SK-N-SH (cell line): ENCODE data around the gene MYMX. TPM values are rescaled to one million over a fixed set of nuclear protein-coding genes. Genes with fewer than 3 reads are reported as not detected.

Experiments used
- EZH2phosphoT487 ChIP-seq: fragments of 200-600 bp; sonication (generic); IDR thresholded peaks from 2 replicates; pipeline ENCODE4 v1.6.1; 2017; ENCODE audit warnings: low read depth, mixed run types, mild to moderate bottlenecking, antibody characterized with exemption, moderate library complexity, borderline replicate concordance
- FOSL2 ChIP-seq: IDR thresholded peaks from 2 replicates; pipeline ENCODE4 v1.4.0; 2012; ENCODE audit warnings: low read depth, mild to moderate bottlenecking, moderate library complexity, borderline replicate concordance
- FOXM1 ChIP-seq: IDR thresholded peaks from 2 replicates; pipeline ENCODE4 v1.4.0; 2012; ENCODE audit warnings: low read depth, mild to moderate bottlenecking
- MEF2A ChIP-seq: IDR thresholded peaks from 2 replicates; pipeline ENCODE4 v1.4.0; 2012; ENCODE audit warnings: low read depth, borderline replicate concordance
- NRF1 ChIP-seq: IDR thresholded peaks from 2 replicates; pipeline ENCODE4 v1.6.1; 2012; ENCODE audit warnings: low read depth, mild to moderate bottlenecking, low read length
- POLR2AphosphoS5 ChIP-seq: IDR thresholded peaks from 2 replicates; pipeline ENCODE4 v1.6.1; 2012; ENCODE audit warnings: low read depth, low read length
- RAD21 ChIP-seq: IDR thresholded peaks from 2 replicates; pipeline ENCODE4 v1.6.1; 2012; ENCODE audit warnings: mild to moderate bottlenecking, low read length
- RCOR1 ChIP-seq: fragments of 150-350 bp; IDR thresholded peaks from 2 replicates; pipeline ENCODE4 v1.6.1; 2017; ENCODE audit warnings: antibody characterized with exemption, low read length
- SIN3A ChIP-seq: IDR thresholded peaks from 2 replicates; pipeline ENCODE4 v1.6.1; 2012; ENCODE audit warnings: low read depth, mild to moderate bottlenecking, low read length, moderate library complexity, borderline replicate concordance
- SMC3 ChIP-seq: IDR thresholded peaks from 2 replicates; pipeline ENCODE4 v1.6.1; 2012; ENCODE audit warnings: low read depth, low read length, improper control_type of control experiment
- TEAD4 ChIP-seq: IDR thresholded peaks from 2 replicates; pipeline ENCODE4 v1.4.0; 2012; ENCODE audit warnings: mild to moderate bottlenecking, borderline replicate concordance; ENCODE audit not compliant: insufficient read depth
- polyA plus RNA-seq, 3 experiments: library from polyadenylated mRNA; depleted of rRNA; stranded (reverse); fragments of >200 nt; gene quantifications; 2 replicates each; pipeline ENCODE4 v1.2.3, GENCODE V29; 2012
- TF ChIP-seq, protein P1 (sequence below): IDR thresholded peaks from 2 replicates; pipeline ENCODE4 v1.6.1; 2012; ENCODE audit warnings: mild to moderate bottlenecking, low read depth, low read length, moderate library complexity
- TF ChIP-seq, protein P2 (sequence below): fragments of 200-600 bp; sonication (generic); IDR thresholded peaks from 2 replicates; pipeline ENCODE4 v1.6.1; 2017; ENCODE audit warnings: antibody characterized with exemption, mild to moderate bottlenecking, moderate library complexity
- TF ChIP-seq, protein P3 (sequence below): IDR thresholded peaks from 2 replicates; pipeline ENCODE4; 2012
- TF ChIP-seq, protein P4 (sequence below): IDR thresholded peaks from 2 replicates; pipeline ENCODE4 v1.4.0; 2012; ENCODE audit warnings: low read depth, borderline replicate concordance
- TF ChIP-seq, protein P5 (sequence below): IDR thresholded peaks from 2 replicates; pipeline ENCODE4 v1.4.0; 2012; ENCODE audit warnings: low read depth

The MYMX gene
- polyA plus RNA-seq, 1 of the 3 experiments (the other 2 are of a cell fraction) = not detected

DNA sequence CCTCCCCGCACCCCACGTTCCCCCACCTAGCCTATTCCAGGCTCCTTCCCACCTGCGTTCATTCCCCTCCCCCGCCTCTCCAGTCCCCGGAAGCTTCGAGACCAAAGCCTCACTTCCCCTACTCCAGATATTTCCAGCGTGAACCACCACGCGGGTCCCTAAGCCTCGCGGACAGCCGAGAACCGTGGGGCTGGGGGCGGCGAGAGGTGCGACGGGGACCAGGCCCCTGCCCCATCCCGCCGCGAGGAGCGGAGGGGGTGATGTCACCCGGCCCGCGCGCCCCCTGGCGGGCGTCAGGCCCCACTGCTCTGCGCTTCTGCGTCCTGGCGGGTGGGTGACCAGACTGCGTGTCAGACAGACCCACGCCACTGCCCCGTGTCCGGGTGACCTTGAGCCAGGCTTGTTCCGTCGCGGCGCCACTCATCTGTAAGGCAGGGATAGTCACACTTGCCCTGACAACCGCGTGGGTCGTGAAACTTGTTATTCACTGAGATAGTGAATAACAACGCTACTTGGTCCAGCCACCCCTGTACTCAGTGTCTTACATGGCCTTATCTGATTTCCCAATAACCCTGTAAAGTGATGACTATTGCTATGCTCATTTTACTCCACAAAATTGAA is 21.2 kb downstream of the MYMX start (continued):
- TF ChIP-seq NRF1 (no peak), RAD21 (peak; percentile 58), SIN3A (no peak; the same call in 1 of the 2 replicates), POLR2AphosphoS5 (no peak), FOSL2 (peak; percentile 6; the same call in 1 of the 2 replicates), RCOR1 (0 out of 2 replicates have a peak, but pooled peaks have one; percentile 17), FOXM1 (no peak), EZH2phosphoT487 (no peak), MEF2A (no peak), SMC3 (peak; percentile 73), TEAD4 (0 out of 2 replicates have a peak, but pooled peaks have one; percentile 9)
- TF ChIP-seq, protein P1, sequence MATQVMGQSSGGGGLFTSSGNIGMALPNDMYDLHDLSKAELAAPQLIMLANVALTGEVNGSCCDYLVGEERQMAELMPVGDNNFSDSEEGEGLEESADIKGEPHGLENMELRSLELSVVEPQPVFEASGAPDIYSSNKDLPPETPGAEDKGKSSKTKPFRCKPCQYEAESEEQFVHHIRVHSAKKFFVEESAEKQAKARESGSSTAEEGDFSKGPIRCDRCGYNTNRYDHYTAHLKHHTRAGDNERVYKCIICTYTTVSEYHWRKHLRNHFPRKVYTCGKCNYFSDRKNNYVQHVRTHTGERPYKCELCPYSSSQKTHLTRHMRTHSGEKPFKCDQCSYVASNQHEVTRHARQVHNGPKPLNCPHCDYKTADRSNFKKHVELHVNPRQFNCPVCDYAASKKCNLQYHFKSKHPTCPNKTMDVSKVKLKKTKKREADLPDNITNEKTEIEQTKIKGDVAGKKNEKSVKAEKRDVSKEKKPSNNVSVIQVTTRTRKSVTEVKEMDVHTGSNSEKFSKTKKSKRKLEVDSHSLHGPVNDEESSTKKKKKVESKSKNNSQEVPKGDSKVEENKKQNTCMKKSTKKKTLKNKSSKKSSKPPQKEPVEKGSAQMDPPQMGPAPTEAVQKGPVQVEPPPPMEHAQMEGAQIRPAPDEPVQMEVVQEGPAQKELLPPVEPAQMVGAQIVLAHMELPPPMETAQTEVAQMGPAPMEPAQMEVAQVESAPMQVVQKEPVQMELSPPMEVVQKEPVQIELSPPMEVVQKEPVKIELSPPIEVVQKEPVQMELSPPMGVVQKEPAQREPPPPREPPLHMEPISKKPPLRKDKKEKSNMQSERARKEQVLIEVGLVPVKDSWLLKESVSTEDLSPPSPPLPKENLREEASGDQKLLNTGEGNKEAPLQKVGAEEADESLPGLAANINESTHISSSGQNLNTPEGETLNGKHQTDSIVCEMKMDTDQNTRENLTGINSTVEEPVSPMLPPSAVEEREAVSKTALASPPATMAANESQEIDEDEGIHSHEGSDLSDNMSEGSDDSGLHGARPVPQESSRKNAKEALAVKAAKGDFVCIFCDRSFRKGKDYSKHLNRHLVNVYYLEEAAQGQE = no peak
- TF ChIP-seq, protein P2, sequence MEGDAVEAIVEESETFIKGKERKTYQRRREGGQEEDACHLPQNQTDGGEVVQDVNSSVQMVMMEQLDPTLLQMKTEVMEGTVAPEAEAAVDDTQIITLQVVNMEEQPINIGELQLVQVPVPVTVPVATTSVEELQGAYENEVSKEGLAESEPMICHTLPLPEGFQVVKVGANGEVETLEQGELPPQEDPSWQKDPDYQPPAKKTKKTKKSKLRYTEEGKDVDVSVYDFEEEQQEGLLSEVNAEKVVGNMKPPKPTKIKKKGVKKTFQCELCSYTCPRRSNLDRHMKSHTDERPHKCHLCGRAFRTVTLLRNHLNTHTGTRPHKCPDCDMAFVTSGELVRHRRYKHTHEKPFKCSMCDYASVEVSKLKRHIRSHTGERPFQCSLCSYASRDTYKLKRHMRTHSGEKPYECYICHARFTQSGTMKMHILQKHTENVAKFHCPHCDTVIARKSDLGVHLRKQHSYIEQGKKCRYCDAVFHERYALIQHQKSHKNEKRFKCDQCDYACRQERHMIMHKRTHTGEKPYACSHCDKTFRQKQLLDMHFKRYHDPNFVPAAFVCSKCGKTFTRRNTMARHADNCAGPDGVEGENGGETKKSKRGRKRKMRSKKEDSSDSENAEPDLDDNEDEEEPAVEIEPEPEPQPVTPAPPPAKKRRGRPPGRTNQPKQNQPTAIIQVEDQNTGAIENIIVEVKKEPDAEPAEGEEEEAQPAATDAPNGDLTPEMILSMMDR = peak; percentile 93
- TF ChIP-seq, protein P3, sequence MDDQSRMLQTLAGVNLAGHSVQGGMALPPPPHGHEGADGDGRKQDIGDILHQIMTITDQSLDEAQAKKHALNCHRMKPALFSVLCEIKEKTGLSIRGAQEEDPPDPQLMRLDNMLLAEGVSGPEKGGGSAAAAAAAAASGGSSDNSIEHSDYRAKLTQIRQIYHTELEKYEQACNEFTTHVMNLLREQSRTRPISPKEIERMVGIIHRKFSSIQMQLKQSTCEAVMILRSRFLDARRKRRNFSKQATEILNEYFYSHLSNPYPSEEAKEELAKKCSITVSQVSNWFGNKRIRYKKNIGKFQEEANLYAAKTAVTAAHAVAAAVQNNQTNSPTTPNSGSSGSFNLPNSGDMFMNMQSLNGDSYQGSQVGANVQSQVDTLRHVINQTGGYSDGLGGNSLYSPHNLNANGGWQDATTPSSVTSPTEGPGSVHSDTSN = peak; percentile 21; the same call in 1 of the 2 replicates
- TF ChIP-seq, protein P4, sequence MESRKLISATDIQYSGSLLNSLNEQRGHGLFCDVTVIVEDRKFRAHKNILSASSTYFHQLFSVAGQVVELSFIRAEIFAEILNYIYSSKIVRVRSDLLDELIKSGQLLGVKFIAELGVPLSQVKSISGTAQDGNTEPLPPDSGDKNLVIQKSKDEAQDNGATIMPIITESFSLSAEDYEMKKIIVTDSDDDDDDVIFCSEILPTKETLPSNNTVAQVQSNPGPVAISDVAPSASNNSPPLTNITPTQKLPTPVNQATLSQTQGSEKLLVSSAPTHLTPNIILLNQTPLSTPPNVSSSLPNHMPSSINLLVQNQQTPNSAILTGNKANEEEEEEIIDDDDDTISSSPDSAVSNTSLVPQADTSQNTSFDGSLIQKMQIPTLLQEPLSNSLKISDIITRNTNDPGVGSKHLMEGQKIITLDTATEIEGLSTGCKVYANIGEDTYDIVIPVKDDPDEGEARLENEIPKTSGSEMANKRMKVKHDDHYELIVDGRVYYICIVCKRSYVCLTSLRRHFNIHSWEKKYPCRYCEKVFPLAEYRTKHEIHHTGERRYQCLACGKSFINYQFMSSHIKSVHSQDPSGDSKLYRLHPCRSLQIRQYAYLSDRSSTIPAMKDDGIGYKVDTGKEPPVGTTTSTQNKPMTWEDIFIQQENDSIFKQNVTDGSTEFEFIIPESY = no peak
- TF ChIP-seq, protein P5, sequence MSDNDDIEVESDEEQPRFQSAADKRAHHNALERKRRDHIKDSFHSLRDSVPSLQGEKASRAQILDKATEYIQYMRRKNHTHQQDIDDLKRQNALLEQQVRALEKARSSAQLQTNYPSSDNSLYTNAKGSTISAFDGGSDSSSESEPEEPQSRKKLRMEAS = peak; percentile 56; the same call in 1 of the 2 replicates
